Measurements from ENCODE around the gene STAT3. TPM values are rescaled to one million over a fixed set of nuclear protein-coding genes. Genes with fewer than 3 reads are reported as not detected.

Gene STAT3
- total and polyA plus RNA-seq, 2 of the 13 experiments (the other 11 are each of a cell fraction or from before 2014, with no cell fraction given), result 61.8 to 62.4 TPM

- ATAC-seq (no peak), DNase-seq (ENCODE audit: low spot score) (no peak), FAIRE-seq (no peak)
- no peak overlapping the region for H2AFZ ChIP-seq (ENCODE audit: low read length)
- H3K27ac ChIP-seq (ENCODE audit: extremely low read length, insufficient read depth, low read length), result no peak overlapping the region
- intact Hi-C loops (cut with micrococcal nuclease; ENCODE audit: unreplicated experiment) (no loop called here), in situ Hi-C loops (cut with HindIII; ENCODE audit: extremely low pct_ligation_motif_present, low pct_unique_long_range_greater_than_20kb) (no loop called here)
- 0 out of 2 replicates have a peak, but pooled peaks cover under 1% of the 10 kb centered on the region for H3K4me1 ChIP-seq (ENCODE audit: insufficient read depth, low read length)
- peaks cover 2 to 6% of the 10 kb centered on the region in 2 experiments; a peak in 2 of 5 replicates for H3K36me3 ChIP-seq (replicated peaks in 1 of 2; ENCODE audit: control insufficient read depth in 1 of 2, insufficient read depth in 2 of 2, low read length in 2 of 2)
- BruUV-seq (replicated peaks), result no TSS peak
- ChIA-PET POLR2A (interaction anchor here (2.6 kb wide), 1 partner anchor 12 kb away, joined by 11 read pairs; the partner anchor contains the start of gene CAVIN1), CTCF (ENCODE audit: low intra/inter-chr PET ratio, low total read pairs) (no interaction called here)
- 93% methylated on average over 4 of the region's 4 CpGs for WGBS (ENCODE audit: low lambda C conversion rate)
- H3K79me2 ChIP-seq (ENCODE audit: insufficient read depth, low read length), result peaks cover 3% of the 10 kb centered on the region
- no peaks in the 10 kb centered on the region for H3K27me3 ChIP-seq (ENCODE audit: control insufficient read depth in 1 of 2, insufficient read depth in 2 of 2, low read length in 2 of 2)
- no peak overlapping the region for H3K4me2 ChIP-seq (ENCODE audit: low read depth, low read length)
- H3K9me3 ChIP-seq (ENCODE audit: low read length), result no peaks in the 10 kb centered on the region
- no peaks in the 10 kb centered on the region for H4K20me1 ChIP-seq (ENCODE audit: insufficient read depth, low read length)
- no peak overlapping the region for H3K4me3 ChIP-seq (replicated peaks in 1 of 3; ENCODE audit: insufficient read depth in 1 of 3, low read depth in 2 of 3, low read length in 3 of 3)
- H3K9ac ChIP-seq (ENCODE audit: insufficient read depth, low read depth, low read length), result no peak overlapping the region
- TF ChIP-seq SNAPC5 (CRISPR knock-in tag; IDR thresholded peaks at IDR 0.05; ENCODE audit: borderline replicate concordance) (no peak), ZBTB10 (CRISPR knock-in tag; IDR thresholded peaks at IDR 0.05; ENCODE audit: borderline replicate concordance) (no peak), MAX (IDR thresholded peaks at IDR 0.05) (no peak), RERE (CRISPR knock-in tag; IDR thresholded peaks at IDR 0.05; ENCODE audit: low read depth) (no peak), ZNF605 (CRISPR knock-in tag; IDR thresholded peaks at IDR 0.05) (no peak), DRAP1 (CRISPR knock-in tag; IDR thresholded peaks at IDR 0.05) (no peak), ZMYM4 (CRISPR knock-in tag; IDR thresholded peaks at IDR 0.05) (no peak), DMAP1 (CRISPR knock-in tag; IDR thresholded peaks at IDR 0.05) (no peak), KDM6A (CRISPR knock-in tag; IDR thresholded peaks at IDR 0.05; ENCODE audit: low read depth) (no peak), ZBTB14 (CRISPR knock-in tag; IDR thresholded peaks at IDR 0.05) (no peak), ADNP (CRISPR knock-in tag; IDR thresholded peaks at IDR 0.05) (no peak), ZBTB46 (CRISPR knock-in tag; IDR thresholded peaks at IDR 0.05; ENCODE audit: borderline replicate concordance) (no peak), ZNF83 (CRISPR knock-in tag; IDR thresholded peaks at IDR 0.05; ENCODE audit: borderline replicate concordance) (no peak)
Measured at GRCh38 chr17:42411361-42411760, 23.1 kb upstream of the STAT3 start.
